GM12878 (cell line): Measurements from ENCODE around the gene ASTN1.

ENCODE experiments used
- CTCF ChIP-seq, 3 experiments: IDR thresholded peaks in 2 of 3; conservative IDR thresholded peaks in 1 of 3; 2 replicates each; pipeline ENCODE4 v1.5.1; 2011; ENCODE audit warnings: low read depth in 3 of 3, low read length in 3 of 3, mild to moderate bottlenecking in 3 of 3, control low read depth in 2 of 3, moderate library complexity in 2 of 3, inconsistent platforms in 1 of 3, mixed read lengths in 1 of 3; ENCODE audit not compliant: control insufficient read depth in 2 of 3, insufficient read depth in 1 of 3; ENCODE audit errors: extremely low read depth in 1 of 3
- E2F4 ChIP-seq: IDR thresholded peaks from 2 replicates; pipeline ENCODE4 v1.6.1; 2012; ENCODE audit warnings: low read depth, low read length, improper control_type of control experiment
- EP300 ChIP-seq, 2 experiments: fragments of 150-350 bp in 1 of 2; IDR thresholded peaks; 2 replicates each; pipeline ENCODE4 v1.6.1; 2011 to 2012; ENCODE audit warnings: low read depth in 2 of 2, low read length in 2 of 2, borderline replicate concordance in 1 of 2, improper control_type of control experiment in 1 of 2, inconsistent platforms in 1 of 2; ENCODE audit not compliant: control insufficient read depth in 1 of 2
- EZH2 ChIP-seq: IDR thresholded peaks from 2 replicates; pipeline ENCODE4 v1.6.1; 2012; ENCODE audit warnings: low read depth, mild to moderate bottlenecking, control low read depth, inconsistent platforms, low read length, borderline replicate concordance; ENCODE audit not compliant: control insufficient read depth
- FOXK2 ChIP-seq: fragments of 450-650 bp; IDR thresholded peaks from 2 replicates; pipeline ENCODE4 v1.6.1; 2017; ENCODE audit warnings: mild to moderate bottlenecking, moderate library complexity
- FOXM1 ChIP-seq: IDR thresholded peaks from 2 replicates; pipeline ENCODE4 v1.6.1; 2012; ENCODE audit warnings: low read depth, mild to moderate bottlenecking, inconsistent platforms, low read length, moderate library complexity
- NRF1 ChIP-seq: conservative IDR thresholded peaks from 2 replicates; pipeline ENCODE4 v1.6.1; 2011; ENCODE audit warnings: mild to moderate bottlenecking, low read depth, low read length, improper control_type of control experiment
- POLR2A ChIP-seq: IDR thresholded peaks from 2 replicates; pipeline ENCODE4 v1.6.1; 2011; ENCODE audit warnings: low read depth, mild to moderate bottlenecking, low read length
- POLR2AphosphoS5 ChIP-seq: IDR thresholded peaks from 2 replicates; pipeline ENCODE4 v1.6.1; 2011; ENCODE audit warnings: mild to moderate bottlenecking, low read length, inconsistent platforms
- RCOR1 ChIP-seq: conservative IDR thresholded peaks from 2 replicates; pipeline ENCODE4 v1.6.1; 2012; ENCODE audit warnings: low read depth, low read length, improper control_type of control experiment
- USF2 ChIP-seq: IDR thresholded peaks from 2 replicates; pipeline ENCODE4 v1.6.1; 2011; ENCODE audit warnings: low read depth, low read length, improper control_type of control experiment, borderline replicate concordance

- no peak for TF ChIP-seq FOXK2
- no peak for TF ChIP-seq POLR2AphosphoS5
- no peak for TF ChIP-seq EP300 (IDR thresholded peaks at IDR 0.05; ENCODE audit: borderline replicate concordance in 1 of 2, control insufficient read depth in 1 of 2, low read depth in 2 of 2, low read length in 2 of 2)
- no peak for TF ChIP-seq POLR2A
- TF ChIP-seq RCOR1, result no peak
- TF ChIP-seq USF2, result no peak
- TF ChIP-seq EZH2, result no peak
- no peak for TF ChIP-seq E2F4
- TF ChIP-seq NRF1, result no peak
- no peak for TF ChIP-seq FOXM1
- TF ChIP-seq CTCF (IDR thresholded peaks at IDR 0.05 in 2 of 3, conservative IDR thresholded peaks at IDR 0.05 in 1 of 3; ENCODE audit: control insufficient read depth in 2 of 3, extremely low read depth in 1 of 3, insufficient read depth in 1 of 3, low read depth in 3 of 3, low read length in 3 of 3), result peak; percentile 64 to 85 (median 68)
These were observed 266.9 kb downstream of the ASTN1 start for GRCh38 chr1:176897350-176898236.
